GM12872 (cell line): ENCODE results near the gene MIPOL1.

Experiments
- CTCF ChIP-seq: IDR thresholded peaks from 3 replicates; pipeline ENCODE4 v1.5.1; 2011; ENCODE audit warnings: low read depth, mild to moderate bottlenecking, low read length, moderate library complexity; ENCODE audit not compliant: insufficient read depth

MIPOL1 gene

GRCh38 chr14:37553935-37554550, 356.3 kb downstream of the MIPOL1 start:
- no peak for TF ChIP-seq CTCF

- TF ChIP-seq CTCF: no peak
These were observed 361.0 kb downstream of the MIPOL1 start for GRCh38 chr14:37558740-37559139.

GRCh38 chr14:37559386-37559785, 361.6 kb downstream of the MIPOL1 start:
- no peak for TF ChIP-seq CTCF

GRCh38 chr14:37563189-37563588, 365.5 kb downstream of the MIPOL1 start:
- no peak for TF ChIP-seq CTCF

- no peak for TF ChIP-seq CTCF
These were observed 367.8 kb downstream of the MIPOL1 start for GRCh38 chr14:37565550-37565949.

GRCh38 chr14:37566811-37567371, 369.2 kb downstream of the MIPOL1 start:
- TF ChIP-seq CTCF: no peak

GRCh38 chr14:37569729-37570128, 372.0 kb downstream of the MIPOL1 start:
- TF ChIP-seq CTCF: no peak
